Measurements from ENCODE around the gene RUSC1.

Gene RUSC1

GRCh38 chr1:155277070-155277901 lies 43.4 kb upstream of the RUSC1 start, which contains the start of gene HCN3 (continued):
- no peak for TF ChIP-seq BCL6B (tag by site-specific recombination; IDR thresholded peaks at IDR 0.05)
- peak; percentile 25; the same call in 1 of the 2 replicates for TF ChIP-seq ZIC2 (tag by site-specific recombination; IDR thresholded peaks at IDR 0.05)
- 0 out of 2 replicates have a peak, but pooled peaks have one; percentile 14 for TF ChIP-seq ZNF639 (tag by site-specific recombination; IDR thresholded peaks at IDR 0.05)
- peak; percentile 96 for TF ChIP-seq ZBTB8A (tag by site-specific recombination; IDR thresholded peaks at IDR 0.05)
- no peak for TF ChIP-seq ZNF518A (tag by site-specific recombination; conservative IDR thresholded peaks at IDR 0.05; ENCODE audit: low read depth)
- no peak for TF ChIP-seq ZNF837 (tag by site-specific recombination; IDR thresholded peaks at IDR 0.05)
- no peak for TF ChIP-seq ZNF514 (tag by site-specific recombination; IDR thresholded peaks at IDR 0.05)
- no peak for TF ChIP-seq ZNF211 (tag by site-specific recombination; IDR thresholded peaks at IDR 0.05; ENCODE audit: low read depth)
- peak; percentile 14; the same call in 1 of the 2 replicates for TF ChIP-seq YY1 (tag by site-specific recombination; IDR thresholded peaks at IDR 0.05)
- TF ChIP-seq ZNF76 (tag by site-specific recombination; IDR thresholded peaks at IDR 0.05; ENCODE audit: borderline replicate concordance, low read depth) = no peak
- no peak for TF ChIP-seq ZNF521 (tag by site-specific recombination; IDR thresholded peaks at IDR 0.05)
- no peak for TF ChIP-seq ZNF677 (tag by site-specific recombination; IDR thresholded peaks at IDR 0.05)
- TF ChIP-seq PBX3 (CRISPR knock-in tag; IDR thresholded peaks at IDR 0.05) = 0 out of 2 replicates have a peak, but pooled peaks have one; percentile 68
- TF ChIP-seq ZXDB (tag by site-specific recombination; IDR thresholded peaks at IDR 0.05) = peak; percentile 70
- no peak for TF ChIP-seq ZNF426 (tag by site-specific recombination; IDR thresholded peaks at IDR 0.05)
- TF ChIP-seq ZNF785 (tag by site-specific recombination; IDR thresholded peaks at IDR 0.05) = 0 out of 2 replicates have a peak, but pooled peaks have one; percentile 53
- peak; percentile 88 for TF ChIP-seq SP3 (tag by site-specific recombination; IDR thresholded peaks at IDR 0.05)
- TF ChIP-seq ZNF48 (tag by site-specific recombination; IDR thresholded peaks at IDR 0.05) = no peak
- no peak for TF ChIP-seq YY2 (tag by site-specific recombination; IDR thresholded peaks at IDR 0.05)
- no peak for TF ChIP-seq ZNF830 (tag by site-specific recombination; IDR thresholded peaks at IDR 0.05; ENCODE audit: low read depth)
- TF ChIP-seq ZNF175 (tag by site-specific recombination; IDR thresholded peaks at IDR 0.05) = no peak
- no peak for TF ChIP-seq PRDM4 (tag by site-specific recombination; IDR thresholded peaks at IDR 0.05)
- TF ChIP-seq ZNF184 (tag by site-specific recombination; IDR thresholded peaks at IDR 0.05) = 0 out of 2 replicates have a peak, but pooled peaks have one; percentile 21
- no peak for TF ChIP-seq OSR2 (tag by site-specific recombination; IDR thresholded peaks at IDR 0.05)
- TF ChIP-seq ZNF664 (tag by site-specific recombination; IDR thresholded peaks at IDR 0.05) = no peak
- 0 out of 2 replicates have a peak, but pooled peaks have one; percentile 22 for TF ChIP-seq KLF7 (tag by site-specific recombination; IDR thresholded peaks at IDR 0.05; ENCODE audit: borderline replicate concordance)
